ENCODE measurements around the gene ATAD3A. TPM values are rescaled to one million over a fixed set of nuclear protein-coding genes. Genes with fewer than 3 reads are reported as not detected.

The ATAD3A gene
- total and polyA plus RNA-seq, 3 donors from 2014 or later: 22.0 to 37.4 (median 35.7) TPM

GRCh38 chr1:1540090-1540817, 28.3 kb downstream of the ATAD3A start, which contains the start of gene TMEM240:
TMEM240 (minus strand) TSS chr1:1540624; CDS start chr1:1540346, 278 bp downstream.
- no peaks in the 10 kb centered on the region for H3K27me3 ChIP-seq
- H3K4me3 ChIP-seq: peak within 1 kb of the TSS; percentile 60 to 65
- intact Hi-C loops (cut with DNase I; ENCODE audit: low total_unique reads): no loop called here
- WGBS, 2 donors: 0 to 1% methylated on average over 21 to 62 of the region's 100 CpGs
- H3K4me1 ChIP-seq: peaks cover 11% of the 10 kb centered on the region
- TF ChIP-seq POLR2A (IDR thresholded peaks at IDR 0.05) (no peak), CTCF (IDR thresholded peaks at IDR 0.05) (no peak)
- H3K27ac ChIP-seq: peak within 1 kb of the TSS; percentile 77 to 82
- no peaks in the 10 kb centered on the region for H3K9me3 ChIP-seq
- no peaks in the 10 kb centered on the region for H3K36me3 ChIP-seq (ENCODE audit: low read depth, missing control alignments)
- peak; percentile 84 for DNase-seq

GRCh38 chr1:1540818-1541628, 29.1 kb downstream of the ATAD3A start:
- 37% methylated on average over 37 of the region's 53 CpGs; no CpG with 5 or more reads in 1 of the 2 donors for WGBS, 2 donors
- Histone ChIP-seq H3K4me3 (peak overlapping the region; percentile 60 to 65), H3K27me3 (no peaks in the 10 kb centered on the region), H3K36me3 (ENCODE audit: low read depth, missing control alignments) (no peaks in the 10 kb centered on the region), H3K4me1 (peaks cover 11% of the 10 kb centered on the region), H3K9me3 (no peaks in the 10 kb centered on the region), H3K27ac (peak overlapping the region; percentile 76 to 82)
- intact Hi-C loops (cut with DNase I; ENCODE audit: low total_unique reads): no loop called here
- no peak for DNase-seq
- TF ChIP-seq POLR2A (IDR thresholded peaks at IDR 0.05) (no peak), CTCF (IDR thresholded peaks at IDR 0.05) (no peak)

- Histone ChIP-seq H3K9me3 (no peaks in the 10 kb centered on the region), H3K36me3 (ENCODE audit: low read depth, missing control alignments) (no peaks in the 10 kb centered on the region), H3K4me3 (no peak overlapping the region), H3K4me1 (peaks cover 11% of the 10 kb centered on the region), H3K27ac (no peak overlapping the region), H3K27me3 (no peaks in the 10 kb centered on the region)
- WGBS, 2 donors: 87 to 89% methylated on average over 20 to 37 of the region's 37 CpGs
- TF ChIP-seq CTCF (IDR thresholded peaks at IDR 0.05) (no peak), POLR2A (IDR thresholded peaks at IDR 0.05) (no peak)
- intact Hi-C loops (cut with DNase I; ENCODE audit: low total_unique reads): no loop called here
- no peak for DNase-seq
These were observed 30.2 kb downstream of the ATAD3A start for GRCh38 chr1:1541956-1542765.

GRCh38 chr1:1542766-1543705, 31.1 kb downstream of the ATAD3A start:
- TF ChIP-seq POLR2A (IDR thresholded peaks at IDR 0.05) (no peak), CTCF (IDR thresholded peaks at IDR 0.05) (no peak)
- intact Hi-C loops (cut with DNase I; ENCODE audit: low total_unique reads): no loop called here
- WGBS, 2 donors: 91 to 93% methylated on average over 29 to 44 of the region's 45 CpGs
- no peaks in the 10 kb centered on the region for H3K27me3 ChIP-seq
- H3K36me3 ChIP-seq (ENCODE audit: low read depth, missing control alignments): no peaks in the 10 kb centered on the region
- H3K27ac ChIP-seq: no peak overlapping the region
- no peak for DNase-seq
- H3K4me3 ChIP-seq: no peak overlapping the region
- H3K9me3 ChIP-seq: no peaks in the 10 kb centered on the region
- H3K4me1 ChIP-seq: peaks cover 11% of the 10 kb centered on the region
